GM12891 (cell line): Measurements from ENCODE around the gene PLCE1.

Experiments
- PAX5 ChIP-seq: IDR thresholded peaks from 2 replicates; pipeline ENCODE4 v1.6.1; 2011; ENCODE audit warnings: low read length, moderate library complexity, mild to moderate bottlenecking; ENCODE audit not compliant: insufficient read depth, severe bottlenecking
- POLR2A ChIP-seq: IDR thresholded peaks from 2 replicates; pipeline ENCODE4 v1.6.1; 2011; ENCODE audit warnings: low read depth, low read length, control low read depth
- POLR2AphosphoS5 ChIP-seq: IDR thresholded peaks from 2 replicates; pipeline ENCODE4 v1.6.1; 2011; ENCODE audit warnings: low read depth, low read length, control low read depth
- POU2F2 ChIP-seq: IDR thresholded peaks from 2 replicates; pipeline ENCODE4 v1.6.1; 2011; ENCODE audit warnings: low read depth, mild to moderate bottlenecking, control low read depth, low read length, moderate library complexity
- TAF1 ChIP-seq: IDR thresholded peaks from 2 replicates; pipeline ENCODE4 v1.6.1; 2011; ENCODE audit warnings: low read depth, low read length, control low read depth

DNA sequence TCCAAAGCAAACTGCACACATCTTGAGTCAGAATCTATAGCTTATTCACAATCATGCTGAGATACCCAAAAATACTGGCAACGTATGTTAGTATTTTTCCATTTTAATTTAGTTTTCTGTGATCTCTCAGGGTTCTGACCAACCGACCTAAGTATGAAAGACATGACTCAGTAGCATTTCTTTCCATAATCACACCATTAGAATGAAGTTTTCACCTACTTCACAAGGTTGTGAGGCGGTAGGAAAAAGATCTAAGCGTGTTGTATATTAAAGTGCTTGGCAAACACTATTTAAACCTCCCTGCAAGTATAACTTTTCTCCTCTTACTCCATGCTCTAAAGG is 49.1 kb downstream of the PLCE1 start:
- TF ChIP-seq POLR2A, result no peak
- no peak for TF ChIP-seq POLR2AphosphoS5
- TF ChIP-seq POU2F2, result no peak
- TF ChIP-seq PAX5, result no peak
- no peak for TF ChIP-seq TAF1
